DMS53 (cell line): ENCODE measurements around the gene KCNN3.

ENCODE experiments used
- DNase-seq: peaks from one replicate; lab custom pipeline; 2025; lab: John Stamatoyannopoulos, UW

The KCNN3 gene

DNA sequence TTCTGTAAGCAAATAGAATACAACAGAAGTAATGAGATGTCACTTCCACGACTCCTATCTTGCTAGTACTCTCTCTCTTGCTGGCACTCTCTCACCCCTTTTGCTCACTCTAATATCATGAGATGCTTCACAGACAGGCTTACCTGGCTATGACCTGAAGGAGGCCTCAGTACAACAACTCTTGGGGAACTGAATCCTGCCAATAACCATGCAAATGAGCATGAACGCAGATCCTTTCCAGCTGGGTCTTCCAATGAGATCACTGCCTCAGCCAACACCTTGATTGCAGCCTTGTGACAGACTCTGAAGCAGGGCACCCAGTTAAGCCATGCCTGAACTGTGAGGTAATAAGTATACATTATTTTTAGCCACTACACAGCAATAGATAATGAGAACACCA, 209.0 kb downstream of the KCNN3 start:
- DNase-seq, result no peak

DNA sequence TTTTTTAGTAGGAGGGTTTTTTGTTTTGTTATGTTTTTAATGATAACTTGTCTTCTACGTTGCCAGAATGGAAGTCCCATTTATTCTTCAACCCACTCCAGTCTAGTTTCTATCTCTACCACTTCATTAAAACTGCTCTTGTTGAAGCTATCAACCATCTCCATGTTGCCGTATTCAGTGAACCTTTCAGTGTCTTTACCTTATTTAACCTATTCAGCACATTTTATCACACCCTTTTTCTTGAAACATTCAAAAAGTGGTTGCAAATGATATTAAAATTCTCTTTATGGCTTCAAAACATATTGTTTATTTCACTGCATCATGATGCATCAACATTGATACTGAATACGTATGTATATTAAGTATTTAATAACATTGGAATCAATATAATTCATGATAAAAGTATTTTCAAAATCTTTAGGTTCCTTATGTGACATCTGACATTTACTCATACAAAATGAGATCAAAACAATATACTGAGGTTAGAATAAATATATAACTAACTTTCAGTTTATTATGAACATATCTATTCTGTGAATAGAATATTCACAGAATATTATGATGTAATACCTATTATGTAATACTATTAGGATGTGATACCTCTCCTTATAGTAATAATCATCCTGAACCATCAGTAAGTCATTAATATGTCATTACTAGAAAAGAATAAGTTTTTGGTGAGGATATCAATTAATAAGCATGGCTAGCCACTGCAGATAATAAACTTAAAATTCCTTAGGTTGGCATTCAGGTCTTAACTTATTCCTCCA, 210.1 kb downstream of the KCNN3 start:
- DNase-seq, result no peak

DNA sequence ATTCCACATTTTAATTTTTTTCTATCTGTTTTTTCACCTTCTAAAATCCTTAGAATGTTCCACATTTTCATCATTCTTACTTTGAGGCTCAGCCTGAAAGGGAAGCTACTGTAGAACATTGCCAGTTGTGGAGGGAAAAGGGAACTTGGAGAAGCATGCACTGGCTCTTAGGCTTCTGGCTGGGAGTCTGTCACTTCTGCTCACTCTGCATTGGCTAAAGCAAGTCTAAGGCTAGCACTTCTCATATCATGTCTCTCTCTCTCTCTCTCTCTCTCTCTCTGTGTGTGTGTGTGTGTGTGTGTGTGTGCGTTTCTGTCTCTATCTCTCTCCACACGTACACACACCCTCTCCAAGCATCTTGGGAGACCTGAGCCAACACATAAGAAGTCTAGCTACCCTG, 212.5 kb downstream of the KCNN3 start:
- DNase-seq, result no peak

DNA sequence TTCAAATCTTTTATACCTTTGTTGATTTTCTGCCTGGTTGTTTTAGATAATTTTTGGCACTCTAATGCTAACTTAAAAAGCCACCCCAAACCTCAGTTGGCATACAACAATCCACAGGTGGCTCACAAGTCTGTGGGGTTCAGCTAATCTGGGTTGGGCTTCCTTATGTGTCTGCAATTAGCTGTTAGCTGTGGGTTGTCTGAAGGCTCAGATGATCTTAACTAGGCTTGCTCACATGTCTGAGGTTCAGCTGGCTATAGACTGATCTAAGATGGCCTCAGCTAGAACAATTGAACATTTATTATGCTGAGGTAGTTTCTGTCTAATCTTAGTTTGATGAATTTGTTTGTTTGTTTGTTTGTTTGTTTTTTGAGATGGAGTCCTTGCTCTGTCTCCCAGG, 217.2 kb downstream of the KCNN3 start:
- DNase-seq, result no peak
